IPS-18c (cell line): ENCODE results near the gene IL1F10.
"Not testable (repeated sequence)": the region's sequence is repeated elsewhere in the genome, so short reads cannot be mapped to it uniquely, and the experiment has no call there.

ENCODE experiments used
- H3K4me3 ChIP-seq: 2 replicates; pipeline ENCODE4 v1.7.0; 2013; ENCODE audit warnings: low read depth, mild to moderate bottlenecking, low read length, moderate library complexity; ENCODE audit not compliant: insufficient read depth
- H3K9me3 ChIP-seq: one replicate; pipeline ENCODE4 v1.6.1; 2013; ENCODE audit warnings: mild to moderate bottlenecking, low read length, moderate library complexity; ENCODE audit not compliant: control insufficient read depth, insufficient read depth

The IL1F10 gene

DNA sequence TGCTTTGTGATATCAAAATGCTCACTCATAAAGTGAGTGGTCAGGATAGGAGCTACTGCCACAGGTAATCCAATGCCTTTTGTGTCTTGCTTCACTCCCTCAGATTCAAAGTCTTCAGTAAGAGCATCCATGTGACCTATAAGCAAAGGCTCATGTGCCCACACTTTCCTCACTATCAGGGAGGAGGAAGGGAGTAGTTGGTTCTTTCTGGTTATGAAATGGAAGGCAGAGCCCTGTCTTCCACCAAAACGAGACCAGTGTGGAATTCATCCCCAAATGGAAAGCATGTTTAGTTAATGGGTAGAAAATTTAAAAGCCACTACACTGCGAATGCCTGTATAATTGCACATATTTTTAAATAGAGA lies 25.8 kb downstream of the IL1F10 start:
- H3K9me3 ChIP-seq: no peaks in the 10 kb centered on the region
- H3K4me3 ChIP-seq: no peak overlapping the region

DNA sequence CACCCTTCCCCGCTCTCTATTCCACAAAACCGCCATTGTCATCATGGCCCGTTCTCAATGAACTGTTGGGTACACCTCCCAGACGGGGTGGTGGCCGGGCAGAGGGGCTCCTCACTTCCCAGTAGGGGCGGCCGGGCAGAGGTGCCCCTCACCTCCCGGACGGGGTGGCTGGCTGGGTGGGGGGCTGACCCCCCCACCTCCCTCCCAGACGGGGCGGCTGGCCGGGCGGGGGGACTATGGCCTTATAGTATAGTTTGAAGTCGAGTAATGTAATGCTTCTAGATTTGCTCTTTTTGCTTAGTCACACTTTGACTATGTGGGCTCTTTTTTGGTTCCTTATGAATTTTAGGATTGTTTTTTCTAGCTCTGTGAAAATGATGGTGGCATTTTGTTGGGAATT lies 28.5 kb downstream of the IL1F10 start:
- not testable (repeated sequence) for H3K4me3 ChIP-seq, H3K9me3 ChIP-seq

DNA sequence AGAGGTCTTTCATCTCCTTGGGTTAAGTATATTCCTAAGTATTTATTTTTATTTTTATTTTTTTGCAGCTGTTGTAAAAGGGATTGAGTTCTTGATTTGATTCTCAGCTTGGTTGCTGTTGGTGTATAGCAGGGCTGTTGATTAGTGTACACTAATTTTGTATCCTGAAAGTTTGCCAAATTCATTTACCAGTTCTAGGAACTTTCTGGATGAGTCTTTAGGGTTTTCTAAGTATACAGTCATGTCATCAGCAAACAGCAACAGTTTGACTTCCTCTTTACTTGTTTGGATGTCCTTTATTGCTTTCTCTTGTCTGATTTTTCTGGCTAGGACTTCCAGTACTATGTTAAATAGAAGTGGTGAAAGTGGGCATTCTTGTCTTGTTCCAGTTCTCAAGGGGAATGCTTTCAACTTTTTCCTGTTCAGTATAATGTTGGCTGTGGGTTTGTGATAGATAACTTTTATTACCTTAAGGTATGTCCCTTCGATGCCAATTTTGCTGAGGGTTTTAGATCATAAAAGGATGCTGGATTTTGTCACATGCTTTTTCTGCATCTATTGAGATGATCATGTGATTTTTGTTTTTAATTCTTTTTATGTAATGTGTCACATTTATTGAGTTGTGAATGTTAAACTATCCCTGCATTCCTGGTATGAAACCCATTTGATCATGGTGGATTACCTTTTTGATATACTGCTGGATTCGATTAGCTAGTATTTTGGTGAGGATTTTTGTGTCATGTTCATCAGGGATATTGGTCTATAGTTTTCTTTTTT lies 29.3 kb downstream of the IL1F10 start:
- H3K9me3 ChIP-seq, H3K4me3 ChIP-seq: not testable (repeated sequence)

DNA sequence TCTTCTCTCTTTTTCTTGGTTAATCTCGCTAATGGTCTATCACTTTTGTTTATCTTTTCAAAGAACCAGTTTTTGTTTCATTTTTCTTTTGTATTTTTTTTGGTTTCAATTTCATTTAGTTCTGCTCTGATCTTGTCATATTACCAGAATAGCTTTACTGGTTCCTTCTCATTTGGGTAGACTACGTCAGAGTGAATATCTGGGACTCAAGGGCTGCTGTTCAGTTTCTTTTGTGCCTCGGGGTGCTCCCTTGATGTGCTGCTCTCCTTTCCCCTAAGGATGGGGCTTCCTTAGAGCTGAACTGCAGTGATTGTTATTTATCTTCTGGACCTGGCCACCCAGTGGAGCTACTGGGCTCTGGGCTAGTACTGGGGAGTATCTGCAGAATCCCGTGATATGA lies 30.3 kb downstream of the IL1F10 start:
- Histone ChIP-seq H3K9me3 (no peaks in the 10 kb centered on the region), H3K4me3 (no peak overlapping the region)

DNA sequence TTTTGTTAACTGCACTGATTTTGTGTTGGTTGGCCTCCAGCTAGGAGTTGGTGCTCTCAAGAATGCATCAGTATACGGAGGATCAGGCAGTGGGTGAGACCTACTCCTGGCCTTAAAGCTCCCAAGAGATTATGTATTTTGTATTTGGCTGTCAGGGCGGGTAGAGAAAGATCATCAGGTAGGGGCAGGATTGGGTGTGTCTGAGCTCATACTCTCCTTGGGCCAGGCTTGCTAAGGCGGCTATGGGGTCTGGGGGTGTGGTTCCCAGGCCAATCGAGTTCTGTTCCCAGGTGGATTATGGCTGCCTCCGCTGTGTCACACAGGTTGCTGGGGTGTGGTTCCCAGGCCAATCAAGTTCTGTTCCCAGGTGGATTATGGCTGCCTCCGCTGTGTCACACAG lies 30.8 kb downstream of the IL1F10 start:
- H3K9me3 ChIP-seq: no peaks in the 10 kb centered on the region
- H3K4me3 ChIP-seq: no peak overlapping the region

DNA sequence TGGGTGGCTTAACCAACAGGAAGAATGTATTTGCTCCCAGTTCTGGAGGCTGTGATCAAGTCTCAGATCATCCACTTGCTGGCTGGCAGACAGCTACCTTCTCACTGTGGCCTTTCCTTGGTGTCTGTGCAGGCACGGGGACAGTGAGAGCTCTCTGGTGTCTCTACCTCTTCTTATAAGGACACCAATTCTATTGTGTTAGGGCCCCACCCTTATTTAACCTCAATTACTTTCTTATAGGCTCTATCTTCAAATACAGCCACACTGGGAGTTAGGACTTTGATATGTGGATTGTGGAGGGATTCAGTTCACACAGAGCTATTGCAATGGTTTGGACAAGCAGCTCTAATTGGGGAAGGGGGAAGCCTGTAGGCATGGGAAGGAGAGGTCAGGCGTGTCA lies 34.4 kb downstream of the IL1F10 start:
- Histone ChIP-seq H3K9me3 (no peaks in the 10 kb centered on the region), H3K4me3 (no peak overlapping the region)

DNA sequence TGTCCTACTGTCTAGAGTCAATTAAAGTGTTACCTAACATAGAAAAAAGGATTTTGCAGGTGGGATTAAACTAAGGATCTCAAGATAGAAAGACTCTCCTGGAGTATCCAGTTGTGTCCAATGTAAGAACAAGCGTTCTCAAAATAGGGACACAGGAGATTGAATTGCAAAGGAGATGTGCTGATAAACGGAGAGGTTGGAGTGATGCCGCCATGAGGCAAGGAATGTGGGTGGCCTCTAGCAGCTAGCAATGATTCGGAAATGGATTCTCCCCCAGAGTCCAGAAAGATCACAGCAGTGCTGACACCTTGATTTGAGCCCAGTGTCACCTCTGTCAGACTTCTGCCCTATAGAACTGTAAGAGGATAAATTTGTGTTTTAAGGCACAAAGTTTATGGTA lies 35.5 kb downstream of the IL1F10 start:
- no peak overlapping the region for H3K4me3 ChIP-seq
- no peaks in the 10 kb centered on the region for H3K9me3 ChIP-seq

DNA sequence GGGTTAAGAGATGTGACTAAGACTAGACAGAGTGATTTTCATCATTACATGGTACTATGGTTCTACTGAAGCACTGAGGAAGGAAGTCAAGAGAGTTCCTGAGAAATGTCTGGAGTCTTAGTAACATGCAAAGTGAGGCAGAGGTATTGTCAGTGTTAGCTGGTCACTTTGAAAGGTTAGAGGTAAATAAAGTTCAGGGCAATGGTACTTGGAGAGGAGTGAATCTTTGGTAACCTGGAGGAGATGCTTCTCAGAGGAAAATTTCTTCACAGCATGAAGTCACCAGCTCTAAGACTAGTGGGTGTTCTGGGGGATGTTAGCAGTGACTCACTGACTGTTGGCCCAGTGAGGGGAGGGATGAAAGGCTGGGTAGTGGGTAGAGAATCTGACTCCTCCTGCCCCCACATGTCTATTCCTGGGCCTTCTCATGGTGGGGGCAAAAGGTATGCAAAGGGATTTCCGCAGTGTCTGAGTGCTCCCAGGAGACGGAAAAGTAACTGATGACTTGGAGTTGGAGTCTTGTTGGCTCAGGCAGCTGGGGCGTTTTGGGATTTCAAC lies 36.4 kb downstream of the IL1F10 start:
- no peak overlapping the region for H3K4me3 ChIP-seq
- no peaks in the 10 kb centered on the region for H3K9me3 ChIP-seq

DNA sequence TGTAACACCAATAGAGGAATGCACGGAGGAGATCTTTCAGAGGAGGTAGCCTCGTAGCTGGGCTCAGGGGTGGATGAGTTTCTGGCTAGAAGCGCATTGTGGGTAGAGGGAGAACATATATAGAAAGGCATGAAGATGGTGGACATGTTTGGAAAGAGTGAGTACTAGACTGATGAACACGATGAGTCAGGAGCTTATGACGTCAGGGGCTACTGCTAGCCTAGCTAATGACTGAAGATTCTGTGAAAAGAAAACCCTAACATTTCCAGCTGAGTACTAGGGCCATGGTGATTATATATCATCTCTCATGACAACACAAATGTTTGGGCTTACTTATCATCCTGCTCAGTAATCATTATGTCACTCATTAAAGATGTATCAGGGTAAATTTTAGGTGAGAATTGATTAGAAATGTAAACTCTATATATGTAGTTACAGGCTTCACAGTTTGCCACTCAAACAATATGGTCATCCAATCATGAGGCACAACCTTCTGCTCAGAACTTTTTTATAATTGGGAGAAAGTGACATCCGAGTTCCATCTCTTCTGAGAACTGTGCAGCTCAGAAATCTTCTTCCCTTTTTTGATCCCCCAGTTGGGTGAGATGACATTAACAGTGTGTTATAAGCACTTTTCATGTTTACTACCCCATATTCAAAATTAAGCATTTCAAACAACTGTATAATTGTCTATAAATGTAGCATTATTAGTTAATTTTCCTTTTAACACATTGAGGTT lies 37.4 kb downstream of the IL1F10 start:
- Histone ChIP-seq H3K4me3 (no peak overlapping the region), H3K9me3 (no peaks in the 10 kb centered on the region)

DNA sequence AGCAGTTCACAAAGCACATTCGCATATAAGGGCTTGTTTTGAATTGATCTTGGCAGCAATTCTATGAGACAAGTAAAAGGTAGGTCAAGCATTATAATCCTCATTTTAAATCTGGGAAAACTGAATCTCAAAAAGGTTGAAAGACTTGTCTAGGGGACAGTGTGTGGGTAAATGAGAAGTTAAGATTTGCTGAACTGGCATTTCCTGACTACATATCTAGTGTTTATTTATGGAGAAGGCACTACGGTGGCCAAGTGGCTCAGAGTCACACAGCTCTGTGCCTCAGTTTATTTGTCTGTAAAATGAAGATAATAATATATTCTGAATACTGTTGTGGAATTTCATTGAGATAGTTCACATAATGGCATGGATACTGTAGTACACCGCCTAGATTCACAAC lies 43.4 kb downstream of the IL1F10 start:
- H3K9me3 ChIP-seq: peaks cover 2% of the 10 kb centered on the region
- no peak overlapping the region for H3K4me3 ChIP-seq

DNA sequence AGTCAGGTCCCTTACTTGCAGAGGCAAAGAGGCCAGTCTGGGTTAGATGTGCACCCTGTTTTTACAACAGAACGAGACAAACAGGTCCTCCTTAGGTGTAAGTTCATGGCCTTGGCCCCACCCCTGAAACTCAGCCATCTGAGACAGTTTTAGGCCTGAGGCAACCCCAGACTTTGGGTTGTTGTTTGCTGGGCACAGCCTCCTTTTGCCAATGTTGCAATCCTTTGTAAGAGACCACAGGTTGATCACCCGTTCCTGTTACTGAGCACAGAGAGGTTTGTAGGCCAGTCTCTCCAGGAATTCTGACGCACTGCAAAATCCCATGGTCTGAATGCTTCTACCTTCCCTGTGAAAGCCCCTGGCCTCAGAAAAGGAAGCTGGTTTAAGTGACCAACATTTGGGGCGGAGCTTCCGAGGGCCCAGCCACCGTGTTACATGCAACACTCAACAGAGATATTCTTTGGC lies 44.1 kb downstream of the IL1F10 start:
- Histone ChIP-seq H3K9me3 (peaks cover 2% of the 10 kb centered on the region), H3K4me3 (no peak overlapping the region)

DNA sequence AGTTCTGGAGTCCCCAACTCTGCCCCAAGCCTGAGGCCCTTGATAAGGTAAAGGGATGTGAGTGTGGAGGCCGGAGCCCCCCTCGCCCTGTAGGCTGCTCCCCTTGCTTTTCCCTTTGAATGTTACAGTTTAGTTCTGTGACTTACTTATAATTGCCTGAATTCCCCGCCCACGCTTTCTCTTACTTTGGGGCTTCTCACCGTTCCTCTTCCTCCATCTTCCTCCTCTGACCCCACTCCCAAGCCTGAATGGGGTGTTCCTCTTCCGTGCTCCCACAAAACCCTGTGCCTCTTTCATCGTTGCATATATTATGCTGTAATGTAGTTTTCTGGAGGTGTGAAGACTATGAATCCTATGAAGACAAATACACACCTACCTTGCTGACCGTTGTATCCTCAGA lies 44.7 kb downstream of the IL1F10 start:
- H3K9me3 ChIP-seq: peaks cover 2% of the 10 kb centered on the region
- no peak overlapping the region for H3K4me3 ChIP-seq

DNA sequence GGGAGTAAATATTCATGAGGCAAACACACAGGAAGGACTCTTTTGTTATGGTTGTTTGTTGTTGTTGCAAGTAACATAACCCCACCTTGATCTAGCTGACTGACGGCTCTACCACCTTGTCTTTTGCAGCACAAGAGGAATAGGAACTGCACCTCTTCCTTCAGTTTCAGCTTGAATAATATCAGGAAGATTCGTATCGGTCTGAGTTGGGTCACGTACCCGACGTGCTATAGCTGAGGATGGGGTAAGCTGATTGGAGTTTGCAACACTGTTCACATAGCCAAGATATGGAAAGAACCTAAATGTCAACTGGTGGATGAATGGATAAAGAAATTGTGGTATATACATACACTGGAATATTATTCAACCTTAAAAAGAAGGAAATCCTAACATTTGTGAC lies 45.1 kb downstream of the IL1F10 start:
- peaks cover 4% of the 10 kb centered on the region for H3K9me3 ChIP-seq
- no peak overlapping the region for H3K4me3 ChIP-seq

DNA sequence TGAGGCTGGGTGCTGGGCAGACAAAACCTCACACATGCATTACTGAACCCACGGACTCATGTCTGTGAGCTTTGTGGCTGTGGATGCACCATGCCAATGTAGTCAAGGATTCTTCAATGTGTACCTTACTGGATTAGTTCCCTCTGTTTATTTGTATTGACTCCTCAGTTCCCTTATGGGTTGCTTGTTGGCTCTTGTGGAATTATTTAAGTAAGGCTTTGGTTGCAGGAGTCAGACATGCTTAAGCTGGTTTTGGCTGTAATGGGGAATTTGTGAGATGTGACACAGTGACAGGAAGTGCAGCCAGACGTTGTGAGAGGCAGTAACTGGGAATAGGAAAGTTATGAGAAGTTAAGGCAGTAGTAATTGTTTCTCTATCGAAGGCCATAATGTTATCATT lies 46.0 kb downstream of the IL1F10 start:
- Histone ChIP-seq H3K9me3 (peaks cover 4% of the 10 kb centered on the region), H3K4me3 (no peak overlapping the region)

DNA sequence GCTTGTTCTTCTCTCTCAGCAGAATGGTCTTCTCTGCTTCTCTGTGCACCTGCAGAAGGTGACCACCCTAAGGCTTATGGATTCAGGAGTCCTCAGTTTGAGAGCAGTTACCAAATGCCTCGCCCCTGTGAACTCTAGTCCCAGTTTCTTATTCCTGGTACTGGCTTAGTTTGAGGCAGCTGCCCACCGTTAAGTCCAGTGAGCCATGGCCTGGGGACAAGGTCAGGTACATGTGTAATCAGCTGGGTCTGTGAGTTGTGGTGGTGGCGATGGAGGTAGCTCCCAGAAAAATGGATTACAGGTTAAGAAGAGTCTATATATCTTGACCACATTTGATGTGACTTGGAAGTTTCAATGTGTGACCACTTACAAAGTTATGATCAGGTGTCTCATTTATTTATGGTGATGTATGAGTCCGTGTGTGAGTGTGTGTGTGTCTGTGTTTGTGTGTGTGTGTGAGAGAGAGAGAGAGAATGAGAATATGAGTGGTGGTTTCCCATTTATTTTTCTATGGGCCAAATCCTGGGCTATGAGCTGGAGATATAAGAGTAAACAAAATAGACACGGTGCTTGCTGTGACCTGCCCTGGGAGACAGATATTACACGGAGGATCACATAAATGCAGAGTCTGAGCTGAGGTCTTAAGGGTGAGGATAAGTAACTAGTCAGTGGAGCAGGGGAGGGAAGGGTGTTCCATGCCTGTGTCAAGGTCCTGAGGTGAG lies 46.6 kb downstream of the IL1F10 start:
- peaks cover 4% of the 10 kb centered on the region for H3K9me3 ChIP-seq
- H3K4me3 ChIP-seq: no peak overlapping the region

DNA sequence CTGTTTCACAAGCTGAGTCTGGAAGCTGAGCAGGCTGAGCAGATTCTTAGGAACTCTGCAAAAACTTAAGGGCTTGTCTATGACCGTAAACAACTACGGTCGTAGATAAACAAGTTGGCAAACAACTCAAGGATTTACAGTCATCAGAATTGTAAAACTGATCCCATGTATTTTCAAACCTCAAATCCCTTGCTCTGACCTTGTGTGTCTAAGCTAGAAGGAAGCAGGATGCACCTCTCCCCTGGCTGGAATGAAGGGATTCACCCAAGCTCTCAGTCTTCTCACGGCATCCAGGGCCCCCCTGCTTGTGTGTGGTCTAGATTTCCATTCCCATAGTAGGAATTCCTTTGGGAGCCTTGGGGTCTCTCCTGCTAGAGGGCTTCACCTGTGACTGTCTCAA lies 47.2 kb downstream of the IL1F10 start:
- peaks cover 4% of the 10 kb centered on the region for H3K9me3 ChIP-seq

DNA sequence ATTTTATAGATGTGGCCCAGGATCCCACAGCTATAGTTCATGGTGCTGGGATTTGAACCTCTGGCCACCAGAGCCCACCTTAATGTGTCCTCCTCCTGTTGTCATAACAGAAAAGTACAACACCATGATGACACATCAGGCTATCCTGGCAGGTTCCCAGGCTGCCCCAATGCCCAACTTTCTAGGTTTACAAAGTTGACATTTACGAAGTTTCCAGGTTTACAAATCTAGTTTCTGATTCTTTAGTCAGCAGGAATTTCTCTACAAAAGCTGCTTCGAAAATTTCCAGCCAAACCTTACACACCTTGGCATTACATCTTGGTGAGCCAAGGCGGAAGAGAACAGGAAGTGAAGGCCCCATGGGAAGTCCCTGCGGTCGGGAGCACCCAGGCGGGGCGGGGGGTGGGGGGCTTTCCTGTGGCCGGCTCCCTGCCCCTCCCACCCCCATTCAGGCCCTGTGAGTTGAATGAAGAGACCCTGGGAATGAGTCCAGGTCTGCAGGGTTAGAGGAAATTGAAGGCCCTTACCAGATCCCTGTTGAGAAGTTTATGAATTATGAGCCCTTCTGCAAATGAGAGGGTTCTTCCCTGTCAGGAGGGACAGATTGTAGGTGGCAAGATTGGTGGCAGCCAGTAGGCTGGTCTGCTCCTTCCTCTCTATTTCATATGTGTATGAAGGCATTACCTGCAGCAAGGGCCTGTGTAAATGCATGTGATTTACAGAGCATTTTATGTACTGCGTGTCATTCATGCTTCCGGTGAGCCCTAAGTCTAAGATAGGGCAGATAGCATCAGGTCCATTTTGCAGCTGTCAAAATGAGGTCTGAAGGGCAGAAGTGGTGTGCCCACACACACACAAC lies 48.6 kb downstream of the IL1F10 start:
- Histone ChIP-seq H3K4me3 (no peak overlapping the region), H3K9me3 (peaks cover 4% of the 10 kb centered on the region)

More for the DNA sequence above, 47.2 kb downstream of the IL1F10 start:
- H3K4me3 ChIP-seq: no peak overlapping the region
